ENCODE results near the gene C9orf72.
"Not testable (repeated sequence)": the region's sequence is repeated elsewhere in the genome, so short reads cannot be mapped to it uniquely, and the experiment has no call there.

The C9orf72 gene

DNA sequence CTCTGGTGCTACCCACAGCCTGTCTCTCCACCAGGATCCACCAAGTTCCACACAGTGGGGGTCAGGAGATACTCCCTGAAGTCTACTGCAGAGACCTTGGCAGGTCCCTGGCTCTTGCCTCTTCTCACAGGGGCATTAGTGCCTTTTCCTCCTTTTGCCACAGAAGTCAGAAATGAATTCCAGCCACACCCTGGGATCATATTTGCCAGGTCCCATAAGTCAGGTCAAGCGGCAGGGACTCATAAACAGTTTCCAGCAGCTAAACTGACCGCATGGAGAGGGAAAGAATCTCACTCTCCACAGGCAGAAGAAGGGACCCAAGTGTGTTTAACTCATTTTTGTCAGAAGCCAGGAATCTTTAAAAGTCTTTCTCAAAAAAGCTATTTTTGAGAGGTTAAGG lies 62.5 kb downstream of the C9orf72 start:
- no peak for DNase-seq

DNA sequence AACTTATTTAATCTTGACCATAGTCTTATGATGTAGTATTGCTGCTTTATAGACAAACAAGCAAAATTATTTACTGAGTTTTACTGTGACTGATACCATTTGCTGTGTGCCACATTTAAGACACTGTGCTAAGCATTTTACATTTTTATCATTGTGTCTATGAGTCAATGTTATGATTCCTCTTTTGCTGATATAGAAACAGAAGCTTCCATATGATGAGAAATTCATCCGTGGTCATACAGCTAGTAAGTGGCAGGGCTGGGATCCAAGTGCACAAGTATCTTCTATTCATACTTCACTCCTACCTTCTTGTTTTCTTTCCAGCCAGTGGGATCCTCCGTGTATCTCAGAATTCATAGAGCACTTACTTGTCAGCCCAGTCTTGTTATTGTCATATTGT lies 66.3 kb downstream of the C9orf72 start:
- no peak for DNase-seq

DNA sequence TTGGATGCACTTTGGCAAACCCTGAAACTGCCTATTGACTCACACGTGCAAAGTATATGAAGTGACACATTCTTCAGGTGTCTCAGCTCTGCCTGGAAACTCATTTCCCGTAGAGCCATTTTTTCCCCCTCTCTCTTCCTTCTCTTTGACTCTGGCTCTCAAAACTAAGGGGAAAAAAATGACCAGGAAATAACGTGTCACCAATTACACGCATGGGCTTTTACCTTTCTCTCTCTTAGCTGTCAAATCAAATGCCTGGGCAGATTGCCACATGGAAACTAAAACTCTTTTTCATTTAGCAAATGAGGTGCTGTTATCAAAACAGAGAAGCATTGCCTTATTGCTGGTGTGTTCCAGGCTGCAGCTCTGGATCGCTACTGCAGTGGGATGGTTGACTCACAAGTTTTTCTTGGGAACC lies 67.5 kb downstream of the C9orf72 start:
- DNase-seq = no peak

DNA sequence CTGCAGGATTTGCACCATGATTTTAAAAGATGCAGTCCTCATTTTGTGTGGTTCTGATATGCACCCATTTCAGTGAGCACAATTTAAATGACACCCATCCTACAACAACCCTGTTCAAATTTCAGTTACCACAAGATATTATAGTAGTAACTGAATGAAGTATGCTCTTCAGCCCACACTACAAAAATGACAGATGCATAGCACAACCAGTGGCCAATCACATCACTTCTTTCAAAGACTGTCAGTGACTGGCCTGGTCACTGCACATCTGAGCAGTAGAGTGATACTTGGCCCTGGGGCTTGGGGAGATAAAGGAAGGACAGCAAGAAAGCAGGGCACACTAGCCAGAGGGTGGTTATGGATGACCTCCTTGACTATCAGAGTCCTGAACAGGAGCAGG lies 69.0 kb downstream of the C9orf72 start:
- DNase-seq = no peak

GRCh38 chr9:27503623-27504022 lies 69.7 kb downstream of the C9orf72 start:
- no peak for DNase-seq

GRCh38 chr9:27500902-27501301 lies 72.4 kb downstream of the C9orf72 start:
- DNase-seq = not testable (repeated sequence)

- no peak for DNase-seq
Observed at GRCh38 chr9:27499451-27499850, 73.8 kb downstream of the C9orf72 start.

DNA sequence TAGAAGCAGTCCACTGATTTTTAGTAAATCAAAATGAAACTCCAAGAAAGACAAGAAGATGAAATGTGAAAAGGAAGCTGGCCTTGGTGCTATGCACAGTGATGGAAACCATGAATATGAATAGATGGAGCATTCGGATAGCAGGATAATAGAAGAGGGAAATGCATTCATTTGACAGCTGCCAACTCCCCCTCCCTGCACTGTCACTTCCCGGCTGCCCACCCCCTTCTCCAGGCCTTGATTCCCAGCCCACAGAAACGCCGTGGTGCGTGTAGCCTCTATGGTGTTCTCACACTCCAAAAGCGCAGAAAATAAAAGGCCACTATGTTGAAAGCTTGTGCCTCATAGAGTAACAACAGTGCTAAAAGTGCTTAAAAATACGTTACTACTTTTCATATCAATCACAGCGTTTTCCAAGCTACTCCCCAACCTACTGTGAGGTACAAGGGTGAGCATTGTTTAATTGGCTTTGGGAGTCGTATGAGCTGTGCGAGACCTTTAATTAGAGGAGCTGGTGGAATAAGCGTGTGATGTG lies 75.3 kb downstream of the C9orf72 start:
- DNase-seq = no peak
